NCI-H2171 treated with DMSO at 0.1 percent for 48 hours (cell line): Measurements from ENCODE around the gene JUN.

Experiments used
- DNase-seq: peaks from one replicate; lab custom pipeline; 2025; lab: John Stamatoyannopoulos, UW

The JUN gene

DNA sequence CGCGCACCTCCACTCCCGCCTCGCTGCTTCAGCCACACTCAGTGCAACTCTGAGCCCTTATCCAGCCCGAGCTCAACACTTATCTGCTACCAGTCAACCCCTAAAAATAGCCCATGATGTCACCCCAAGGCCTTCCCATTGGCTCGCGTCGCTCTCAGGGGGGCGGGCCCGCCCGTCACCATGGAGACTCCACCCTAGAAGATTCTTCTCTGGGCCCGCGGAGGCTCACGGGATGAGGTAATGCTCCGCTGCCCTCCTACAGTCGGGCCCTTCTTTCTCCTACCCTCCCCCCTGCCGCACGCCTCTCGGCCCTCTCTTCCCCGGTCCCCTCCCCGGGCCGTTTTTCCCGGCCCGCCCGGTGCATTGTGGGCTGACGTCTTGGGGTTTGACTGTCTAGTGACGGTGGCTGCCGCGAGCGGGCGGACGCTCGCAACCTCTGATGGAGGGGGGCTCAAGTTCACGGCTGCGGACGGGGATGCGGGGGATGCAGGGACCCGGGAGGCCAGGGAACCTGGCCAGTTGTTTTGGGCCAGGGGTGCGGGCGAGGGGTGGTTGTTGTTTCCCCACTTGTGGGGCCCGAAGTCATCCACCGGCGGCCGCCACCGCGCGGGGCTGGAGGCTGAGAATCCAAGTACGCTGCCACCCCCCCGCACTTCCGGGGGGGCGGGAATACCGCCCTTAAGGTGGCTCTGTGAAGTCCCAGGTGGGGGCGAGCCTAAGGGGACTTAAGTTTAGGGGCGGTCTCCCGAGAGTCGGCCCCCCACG, at the start of gene JUN:
JUN (minus strand) TSS at position 55 of the 765 bp plus-strand sequence. CDS start 977 bp downstream, outside the sequence.
- DNase-seq, result peak; percentile 100

- no peak for DNase-seq
Observed at GRCh38 chr1:58833166-58833565, 49.3 kb upstream of the JUN start.

DNA sequence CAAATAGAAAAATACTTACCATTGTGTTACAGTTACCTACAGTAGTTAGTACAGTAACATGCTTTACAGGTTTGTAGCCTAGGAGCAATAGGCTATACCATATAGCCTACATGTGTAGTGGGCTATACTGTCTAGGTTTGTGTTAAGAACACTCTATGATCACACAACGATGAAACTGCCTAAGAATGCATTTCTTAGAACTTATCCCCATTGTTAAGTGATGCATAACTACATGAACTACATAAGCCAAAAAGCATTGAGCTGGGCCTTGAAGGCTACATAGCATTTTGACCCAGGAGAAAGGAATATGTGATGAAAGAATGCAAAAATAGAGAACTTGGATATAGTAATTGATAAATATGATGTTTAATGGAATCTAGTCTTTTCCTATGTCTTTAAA, 46.4 kb upstream of the JUN start:
- no peak for DNase-seq

DNA sequence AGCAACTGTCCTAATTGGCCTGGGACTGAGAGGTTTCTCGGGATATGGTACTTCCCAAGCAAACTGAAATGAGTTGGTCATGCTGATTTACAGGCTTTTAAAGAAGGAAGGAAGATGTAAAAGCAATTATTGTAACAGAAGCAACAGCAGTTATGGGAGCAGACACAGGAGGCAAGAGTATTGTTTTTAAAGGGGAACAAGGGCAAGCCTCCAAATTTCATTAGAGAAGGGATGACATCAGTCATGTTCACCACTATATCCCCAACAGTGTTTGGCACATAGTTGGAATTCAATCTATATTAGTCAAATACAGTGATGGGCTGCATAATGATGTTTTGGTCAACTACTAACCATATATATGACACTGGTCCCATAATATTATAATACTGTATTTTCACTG, 46.0 kb upstream of the JUN start:
- DNase-seq, result no peak

- DNase-seq, result no peak
Observed at GRCh38 chr1:58827298-58827697, 43.5 kb upstream of the JUN start.

GRCh38 chr1:58824753-58825389, 41.0 kb upstream of the JUN start:
- no peak for DNase-seq

DNA sequence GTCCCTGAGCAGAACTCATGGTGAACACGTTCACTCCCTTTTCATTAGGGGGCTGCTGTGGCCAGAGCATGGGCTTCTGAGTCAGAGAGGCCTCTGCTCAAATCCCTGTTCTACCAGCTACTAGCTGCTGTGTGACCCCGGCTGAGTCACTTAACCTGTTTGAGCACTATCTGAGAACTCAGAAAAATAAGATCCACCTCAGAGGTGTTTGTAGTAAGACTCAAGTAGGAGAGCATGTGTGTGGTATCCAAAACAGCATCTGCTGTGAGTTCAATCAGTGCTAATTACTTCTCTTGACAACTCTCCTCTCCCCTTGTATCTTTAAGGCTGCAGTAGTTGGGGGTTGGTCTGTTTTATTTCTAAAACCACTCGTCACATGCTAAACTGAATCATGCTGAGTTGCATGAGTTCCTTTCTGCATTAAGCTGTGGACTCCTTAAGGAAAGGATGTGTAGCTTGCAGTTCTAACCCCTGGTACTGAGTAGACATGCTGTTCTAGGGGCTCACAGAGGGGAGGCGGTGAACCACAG, 39.7 kb upstream of the JUN start:
- peak; percentile 24 for DNase-seq

DNA sequence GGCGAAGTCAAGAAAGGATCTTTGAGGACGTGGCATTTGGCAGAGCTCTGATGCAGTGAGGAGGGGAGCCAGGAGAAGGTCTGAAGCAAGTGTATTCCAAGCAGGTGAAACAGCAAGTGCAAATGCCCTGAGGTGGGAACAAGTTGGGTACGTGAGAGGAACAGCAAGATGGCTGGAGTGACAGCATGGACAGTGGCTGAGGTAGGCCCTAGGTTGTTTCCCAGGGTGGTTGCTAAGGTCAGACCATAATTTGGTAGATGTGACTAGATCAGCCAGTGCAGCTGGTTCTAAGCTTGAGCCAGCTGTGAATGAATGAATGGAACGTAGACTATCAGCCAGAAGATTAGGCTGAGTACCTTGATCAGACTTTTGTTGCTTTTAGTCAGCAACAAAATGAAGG, 37.5 kb upstream of the JUN start:
- no peak for DNase-seq

DNA sequence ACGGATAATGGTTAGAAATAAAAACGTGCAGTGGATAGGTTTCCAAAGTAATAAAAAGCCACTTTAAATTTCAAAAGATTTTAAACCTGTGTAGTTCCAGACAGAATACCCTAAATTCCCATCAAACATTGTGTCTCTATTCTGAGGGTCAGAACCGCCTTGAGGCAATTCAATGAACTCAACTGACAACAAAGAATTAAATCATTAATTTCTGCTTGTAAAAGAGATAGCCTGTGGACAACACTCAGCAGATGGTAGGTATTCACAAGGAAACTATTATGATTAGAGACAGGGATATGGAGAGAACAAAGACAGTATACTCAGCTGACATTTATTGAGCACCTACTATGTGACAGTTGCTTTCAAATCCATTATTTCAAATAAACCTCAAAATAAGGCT, 35.1 kb upstream of the JUN start:
- no peak for DNase-seq

DNA sequence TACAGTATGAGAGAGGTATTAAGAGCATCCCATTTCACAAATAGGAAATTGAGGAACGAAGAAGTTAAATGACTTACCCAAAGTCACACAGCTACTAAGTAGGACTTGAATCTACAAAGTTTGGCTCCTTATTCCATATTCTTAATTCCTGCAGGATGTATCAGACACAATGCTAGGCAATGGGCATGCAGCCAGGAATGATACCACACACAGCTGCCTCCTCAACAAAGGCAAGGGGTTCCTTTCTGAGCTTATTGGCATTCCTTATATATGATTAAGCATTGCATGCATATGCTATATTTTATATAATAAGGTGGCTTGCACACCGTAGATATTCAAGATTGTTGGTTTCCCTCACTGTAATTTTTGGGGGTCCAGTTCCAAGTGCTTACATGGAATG, 34.2 kb upstream of the JUN start:
- peak; percentile 43 for DNase-seq

DNA sequence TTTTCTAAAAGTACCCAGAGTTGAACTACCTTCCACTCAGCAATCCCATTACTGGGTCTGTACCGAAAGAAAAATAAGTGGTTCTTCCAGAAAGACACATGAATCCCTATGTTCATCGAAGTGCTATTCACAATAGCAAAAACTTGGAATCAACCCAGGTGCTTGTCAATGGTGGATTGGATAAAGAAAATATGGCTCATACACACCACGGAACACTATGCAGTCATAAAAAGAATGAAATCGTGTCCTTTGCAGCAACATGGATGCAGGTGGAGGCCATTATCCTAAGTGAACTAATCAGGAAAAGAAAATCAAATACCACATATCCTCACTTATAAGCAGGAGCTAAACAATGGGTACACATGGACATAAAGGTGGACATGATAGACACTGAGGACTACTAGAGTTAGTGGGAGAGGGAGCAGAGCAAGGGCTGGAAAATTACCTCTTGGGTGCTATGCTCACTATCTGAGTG, 32.9 kb upstream of the JUN start:
- DNase-seq, result peak; percentile 36

DNA sequence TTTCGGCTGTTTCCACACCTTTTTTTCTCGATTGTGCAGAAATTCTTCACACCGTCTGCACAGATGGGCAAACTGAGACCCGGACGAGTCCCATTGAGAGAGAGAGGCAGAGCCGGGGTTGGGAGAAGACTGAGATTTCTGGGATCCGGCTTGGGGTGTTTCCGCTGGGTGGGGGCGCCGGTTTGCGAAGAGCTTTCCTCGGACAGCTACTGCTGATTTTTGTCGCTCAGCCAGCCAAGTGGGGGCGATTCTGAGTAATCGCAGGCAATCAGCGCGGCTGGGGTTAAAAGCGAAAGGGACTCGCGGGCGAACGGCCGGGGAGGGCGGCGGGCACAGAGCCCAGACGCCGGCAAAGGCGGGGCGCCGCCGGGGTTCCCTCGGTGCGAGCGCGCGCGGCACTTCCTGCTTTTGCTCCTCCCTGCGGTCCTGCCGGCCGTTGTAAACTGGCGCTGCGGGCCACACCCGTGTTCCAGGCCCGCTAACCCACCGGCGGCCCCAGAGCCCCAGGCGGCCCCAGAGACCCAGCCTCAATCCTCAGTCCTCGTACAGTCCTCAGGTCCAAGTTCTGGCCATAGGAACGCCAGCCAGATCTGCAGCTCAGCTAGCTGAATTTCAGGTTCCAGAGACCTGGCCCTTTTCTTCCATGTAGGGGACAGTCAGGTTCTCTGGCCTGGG, 32.4 kb upstream of the JUN start:
- DNase-seq, result peak; percentile 74

DNA sequence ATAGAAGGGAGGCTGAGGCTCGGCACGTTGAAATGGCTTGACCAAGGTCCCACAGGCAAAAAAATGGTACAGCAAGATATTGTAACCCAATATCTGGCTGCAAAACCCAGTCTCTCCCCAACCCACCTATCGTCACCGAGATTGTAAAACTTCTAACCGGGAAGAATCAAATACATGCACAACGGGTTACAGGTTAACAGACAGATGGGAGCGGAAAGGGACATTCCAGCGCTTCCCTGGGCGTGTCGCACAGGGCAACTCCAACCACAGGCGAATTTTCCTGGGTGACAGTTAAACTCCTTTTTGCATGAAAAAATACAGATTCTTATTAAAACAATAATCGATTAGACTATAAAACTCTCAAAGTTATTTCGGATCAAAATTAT, 31.8 kb upstream of the JUN start:
- no peak for DNase-seq

- no peak for DNase-seq
Observed at GRCh38 chr1:58815069-58815685, 31.3 kb upstream of the JUN start.

DNA sequence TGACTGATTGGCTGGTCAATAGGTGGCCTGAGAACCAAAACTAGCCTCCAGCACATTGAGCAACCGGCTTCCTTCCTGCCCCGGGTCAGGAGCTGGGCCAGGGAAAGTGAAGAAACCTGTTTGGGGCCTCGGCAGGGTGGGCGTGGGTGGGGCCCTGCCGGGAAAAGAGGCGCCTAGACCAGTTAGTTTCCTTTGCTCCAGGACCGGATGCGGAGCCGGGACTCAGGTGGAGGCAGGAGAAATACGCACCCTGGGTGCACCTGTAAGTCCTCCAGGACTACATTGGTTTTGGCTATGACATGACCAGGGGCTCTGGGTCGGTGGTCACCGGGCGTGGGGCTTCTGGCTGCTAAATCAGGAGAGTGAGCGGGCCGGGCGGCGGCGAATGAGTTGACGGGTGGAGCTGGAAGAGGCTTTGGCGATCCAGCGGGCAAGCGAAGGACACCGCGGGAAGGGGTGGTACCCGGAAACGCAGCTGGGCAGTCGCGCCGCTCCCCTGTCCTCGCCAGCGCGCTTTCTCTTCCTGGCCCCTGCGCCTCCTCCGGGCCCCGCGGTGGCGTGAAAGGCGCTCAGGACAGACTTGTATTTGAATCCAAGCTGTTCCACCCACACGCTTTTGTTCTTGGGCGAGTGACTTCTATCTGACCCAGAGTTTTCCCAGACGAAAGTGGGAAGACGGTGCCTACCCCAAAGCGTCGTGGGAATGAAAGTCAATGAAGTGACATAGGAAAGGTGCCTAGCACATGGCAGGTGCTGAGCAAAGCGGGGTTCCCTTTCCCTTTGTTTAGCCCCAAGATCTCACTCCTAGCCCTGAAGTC, 30.6 kb upstream of the JUN start:
- DNase-seq, result no peak

- DNase-seq, result no peak
Observed at GRCh38 chr1:58813801-58814200, 30.0 kb upstream of the JUN start.

GRCh38 chr1:58813361-58813760, 29.5 kb upstream of the JUN start:
- DNase-seq, result no peak

- DNase-seq, result no peak
Observed at GRCh38 chr1:58812926-58813325, 29.1 kb upstream of the JUN start.

DNA sequence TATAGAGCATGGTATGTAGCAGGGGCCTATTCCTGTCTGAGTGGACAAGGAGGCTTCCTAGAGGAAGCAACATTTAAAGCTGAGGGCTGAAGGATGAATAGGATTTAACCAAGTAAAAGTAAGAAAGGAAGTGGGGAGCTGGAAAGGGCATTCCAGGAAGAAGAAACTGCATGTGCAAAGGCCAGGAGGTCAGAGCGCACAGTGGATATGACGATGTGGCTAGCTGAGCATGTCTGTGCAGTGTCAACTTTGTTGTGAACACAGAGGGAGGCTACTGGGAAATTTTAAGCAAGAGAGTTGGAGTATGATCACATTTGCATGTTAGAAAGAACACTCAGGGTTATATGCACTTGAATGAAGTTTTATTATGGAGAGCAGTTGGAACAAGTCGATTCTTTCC, 28.6 kb upstream of the JUN start:
- DNase-seq, result no peak

- no peak for DNase-seq
Observed at GRCh38 chr1:58811303-58811702, 27.5 kb upstream of the JUN start.

- DNase-seq, result no peak
Observed at GRCh38 chr1:58809325-58810010, 25.6 kb upstream of the JUN start.
